Brain pericyte (primary cell): Measurements from ENCODE around the gene ITGBL1.

ENCODE experiments used
- DNase-seq: peaks from one replicate; pipeline ENCODE4 v3.0.0-alpha.2; 2012; ENCODE audit warnings: low read depth, low spot score

The ITGBL1 gene

DNA sequence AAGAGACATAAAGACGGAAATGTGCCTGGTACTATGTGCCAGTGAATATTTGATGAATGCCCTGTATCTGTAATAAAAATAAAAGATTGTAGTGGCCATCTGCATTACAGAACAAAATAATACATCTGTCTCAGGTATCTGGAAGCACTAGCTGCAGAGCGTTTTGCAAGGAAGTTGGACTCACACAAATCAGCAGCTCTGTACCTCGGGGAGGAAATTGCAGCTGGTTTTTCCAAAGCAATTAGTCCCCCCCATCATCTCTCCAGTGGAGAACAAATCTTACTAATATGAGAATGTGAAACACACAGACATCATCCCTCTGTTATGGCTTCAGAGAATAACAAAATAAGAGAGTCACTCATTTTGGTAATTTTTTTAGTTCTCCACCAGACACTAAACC, 245.3 kb downstream of the ITGBL1 start:
- DNase-seq: no peak

GRCh38 chr13:101698400-101698799, 245.9 kb downstream of the ITGBL1 start:
- no peak for DNase-seq

GRCh38 chr13:101700598-101700997, 248.1 kb downstream of the ITGBL1 start:
- DNase-seq: no peak

GRCh38 chr13:101703081-101703480, 250.6 kb downstream of the ITGBL1 start:
- no peak for DNase-seq

- DNase-seq: no peak
These were observed 251.4 kb downstream of the ITGBL1 start for GRCh38 chr13:101703838-101704237.

GRCh38 chr13:101706651-101707050, 254.2 kb downstream of the ITGBL1 start:
- DNase-seq: peak; percentile 57

DNA sequence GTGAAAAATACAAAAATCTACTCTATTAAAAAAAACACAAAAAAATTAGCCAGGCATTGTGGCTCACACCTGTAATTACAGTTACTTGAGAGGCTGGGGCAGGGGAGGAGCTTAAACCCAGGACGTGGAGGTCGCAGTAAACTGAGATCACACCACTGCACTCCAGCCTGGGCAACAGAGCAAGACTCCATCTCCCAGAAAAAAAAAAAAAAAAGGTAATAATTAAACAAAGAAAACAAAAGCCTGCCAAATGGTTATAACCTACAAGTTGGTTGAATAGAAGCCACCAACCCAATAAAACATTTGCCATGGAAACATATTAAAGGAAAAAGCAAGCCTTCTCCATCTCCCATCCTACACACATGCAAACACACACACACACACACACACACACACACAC, 255.2 kb downstream of the ITGBL1 start:
- no peak for DNase-seq

GRCh38 chr13:101708115-101708514, 255.6 kb downstream of the ITGBL1 start:
- DNase-seq: no peak

GRCh38 chr13:101709952-101710351, 257.5 kb downstream of the ITGBL1 start:
- DNase-seq: no peak

DNA sequence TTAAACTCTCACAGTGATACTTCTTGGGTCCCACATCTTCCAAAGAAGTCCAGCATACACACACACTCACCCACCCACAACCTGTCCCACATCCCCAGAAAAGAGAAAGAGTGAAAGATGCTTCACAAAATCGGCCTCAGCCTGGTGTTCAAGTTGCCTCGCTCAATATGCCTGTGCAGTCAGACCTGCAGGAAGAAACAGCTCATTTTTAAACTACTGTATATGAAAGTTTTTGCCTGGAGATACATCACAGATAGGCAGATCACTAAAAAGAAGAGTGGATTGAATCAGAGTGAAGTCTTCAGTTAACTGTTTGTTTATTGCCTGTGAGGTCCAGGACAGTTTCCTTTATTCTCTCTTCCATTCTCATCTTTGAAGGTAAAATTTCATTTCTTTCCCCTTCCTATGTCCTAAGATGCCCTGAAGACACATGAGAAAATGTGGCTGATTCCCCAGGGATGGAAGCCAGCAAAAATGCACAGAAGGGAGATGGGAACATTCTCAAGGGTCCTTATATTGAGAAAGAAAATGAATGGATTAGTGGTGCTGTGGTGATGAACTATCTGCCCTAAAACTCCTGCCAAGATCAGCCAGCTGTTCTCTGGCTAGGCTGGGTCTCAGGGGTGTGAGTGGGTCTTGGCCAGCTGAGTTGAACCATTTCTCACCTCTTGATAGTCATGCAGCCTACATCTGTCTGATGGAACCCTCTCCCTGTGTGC, 259.0 kb downstream of the ITGBL1 start:
- DNase-seq: no peak

DNA sequence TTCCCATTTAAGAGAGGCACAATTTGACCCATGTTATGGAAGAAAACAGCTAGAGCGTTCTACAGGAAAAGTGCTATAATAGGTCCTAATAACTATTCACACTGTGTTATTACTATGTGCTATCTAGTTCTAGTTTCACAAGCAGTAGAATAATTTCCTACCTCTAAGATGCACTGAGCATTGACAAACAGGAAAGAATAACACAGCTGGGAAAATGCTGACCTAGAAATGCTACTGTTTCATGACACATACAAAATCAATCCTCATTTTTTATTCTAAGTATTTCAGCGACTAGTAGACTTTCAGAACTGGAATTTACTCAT, 259.5 kb downstream of the ITGBL1 start:
- DNase-seq: no peak

GRCh38 chr13:101714195-101714594, 261.7 kb downstream of the ITGBL1 start:
- DNase-seq: no peak

DNA sequence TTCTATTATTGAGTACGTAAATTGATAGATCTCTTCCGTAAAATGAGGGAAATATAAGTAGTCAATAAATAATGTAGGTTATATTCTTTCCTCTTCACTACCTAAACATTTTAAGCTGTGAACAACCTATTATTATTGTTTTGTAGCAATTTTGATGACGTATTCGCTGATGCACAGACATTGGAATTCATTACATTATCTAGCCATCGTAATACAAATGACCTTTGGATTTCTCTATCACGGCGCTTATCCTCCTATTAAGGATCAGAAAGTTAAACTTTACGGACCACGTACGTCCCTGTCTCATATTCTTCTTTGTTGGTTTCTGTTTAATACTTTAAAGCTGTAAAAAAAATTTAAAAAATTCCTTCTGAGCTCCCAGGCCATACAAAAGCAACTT, 264.9 kb downstream of the ITGBL1 start:
- no peak for DNase-seq

GRCh38 chr13:101718496-101718895, 266.0 kb downstream of the ITGBL1 start:
- no peak for DNase-seq

DNA sequence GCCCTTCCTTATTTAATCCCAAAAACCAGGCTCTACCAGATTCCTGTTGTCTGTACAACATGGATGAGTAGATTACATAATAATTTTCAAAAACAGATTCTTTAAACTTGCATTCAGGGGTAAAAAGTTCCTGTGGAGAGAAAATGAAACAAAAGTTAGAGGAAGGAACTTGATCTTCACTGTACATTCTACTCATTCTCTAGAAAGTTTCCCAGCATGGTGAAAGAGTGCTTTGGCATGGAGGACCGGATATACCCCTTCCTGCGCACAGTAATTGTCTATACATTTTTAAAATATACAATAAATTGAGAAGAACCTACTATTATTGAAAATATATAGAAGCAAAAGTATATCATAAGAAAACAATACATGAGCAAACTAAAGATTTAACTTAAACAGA, 274.2 kb downstream of the ITGBL1 start:
- DNase-seq: no peak

DNA sequence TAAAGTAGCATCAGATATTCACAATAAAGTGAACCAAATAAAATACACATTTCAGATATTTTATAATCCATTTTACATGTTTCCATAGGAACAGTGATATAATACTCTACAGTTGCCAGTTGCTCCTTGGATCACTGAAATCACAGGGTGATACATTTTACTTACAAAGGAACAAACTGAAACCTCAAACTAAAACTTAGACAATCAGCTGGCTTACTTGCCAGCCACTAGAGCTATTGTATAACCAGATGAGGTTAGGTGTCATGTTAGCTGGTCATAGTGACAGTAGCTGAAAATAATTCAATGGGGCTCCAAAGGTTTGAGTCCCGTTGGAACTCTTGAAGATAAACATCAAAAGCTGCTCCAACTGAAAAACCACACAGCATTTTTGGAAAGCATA, 274.6 kb downstream of the ITGBL1 start:
- DNase-seq: no peak

- DNase-seq: no peak
These were observed 275.5 kb downstream of the ITGBL1 start for GRCh38 chr13:101728021-101728420.

DNA sequence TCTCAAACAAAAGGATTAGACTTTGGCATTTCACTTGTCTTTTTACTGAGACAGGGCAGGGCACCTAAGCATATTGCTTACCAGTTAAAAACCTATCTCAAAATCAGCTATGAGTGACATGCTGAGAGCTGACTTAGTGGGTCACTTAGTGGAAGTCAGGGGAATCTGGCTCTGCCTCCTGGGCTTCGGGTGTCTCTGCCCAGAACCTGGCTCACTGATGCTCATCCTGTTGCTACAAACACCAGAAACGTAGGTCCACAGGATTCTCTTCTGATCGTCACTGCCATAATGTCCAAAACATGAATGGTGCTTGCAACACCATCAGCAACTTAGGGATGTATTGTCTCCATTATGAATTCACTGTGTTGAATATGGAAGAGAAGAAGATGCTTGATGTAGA, 276.1 kb downstream of the ITGBL1 start:
- no peak for DNase-seq

DNA sequence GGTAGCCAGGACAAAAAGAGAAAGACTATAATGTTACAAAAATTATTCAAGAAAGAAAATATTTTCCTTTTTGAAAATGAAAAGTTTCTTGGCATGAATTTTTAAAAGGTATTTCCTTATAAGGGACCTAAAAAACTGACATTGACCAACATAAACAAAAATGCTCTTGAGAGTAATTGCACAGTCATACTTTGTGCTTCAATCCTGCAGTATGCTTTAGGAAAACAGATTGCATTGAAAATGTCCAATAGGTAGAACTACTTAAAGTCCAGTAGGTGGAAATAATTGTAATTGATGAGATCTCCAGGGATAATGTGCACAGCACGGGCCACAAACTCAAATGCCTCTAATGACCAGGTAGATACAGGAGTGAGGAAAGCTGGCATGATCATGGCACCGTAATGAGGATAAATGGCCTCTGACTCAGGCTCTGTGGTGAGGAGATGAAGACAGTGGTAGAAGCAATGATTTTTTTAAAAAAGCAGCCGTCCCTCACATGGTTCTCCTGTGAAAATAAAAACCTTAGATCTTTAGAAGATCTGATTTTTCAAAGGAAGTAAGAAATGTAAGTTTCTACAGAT, 278.0 kb downstream of the ITGBL1 start:
- no peak for DNase-seq

DNA sequence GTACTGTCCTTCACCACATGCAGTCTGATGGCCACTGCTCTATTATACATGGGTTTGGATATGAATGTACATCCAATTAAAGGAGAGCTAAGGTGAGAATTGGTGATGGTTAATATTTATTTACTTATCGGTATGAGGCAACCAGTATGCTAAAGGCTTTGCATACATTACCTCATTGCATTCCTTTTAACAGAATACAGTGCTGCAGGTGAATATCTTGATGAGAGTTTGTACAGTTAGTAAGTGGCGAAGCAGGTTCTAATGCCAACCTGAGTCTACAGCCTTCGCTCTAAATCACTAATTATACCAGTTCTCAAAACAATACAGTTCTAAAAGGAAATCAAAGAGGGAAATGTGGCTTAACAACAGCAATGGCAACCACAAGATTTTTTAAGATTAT, 284.1 kb downstream of the ITGBL1 start:
- DNase-seq: no peak

- no peak for DNase-seq
These were observed 285.9 kb downstream of the ITGBL1 start for GRCh38 chr13:101738336-101738735.

GRCh38 chr13:101739382-101740178, 287.1 kb downstream of the ITGBL1 start:
- DNase-seq: no peak

GRCh38 chr13:101746513-101746912, 294.0 kb downstream of the ITGBL1 start:
- DNase-seq: no peak
